GM21619 (cell line): ENCODE measurements around the gene TBX6.

Experiments
- ATAC-seq: cut with Tn5 transposase; IDR thresholded peaks from one replicate; pipeline ENCODE4 v1.9.1; 2021; ENCODE audit not compliant: unreplicated experiment

TBX6 gene

DNA sequence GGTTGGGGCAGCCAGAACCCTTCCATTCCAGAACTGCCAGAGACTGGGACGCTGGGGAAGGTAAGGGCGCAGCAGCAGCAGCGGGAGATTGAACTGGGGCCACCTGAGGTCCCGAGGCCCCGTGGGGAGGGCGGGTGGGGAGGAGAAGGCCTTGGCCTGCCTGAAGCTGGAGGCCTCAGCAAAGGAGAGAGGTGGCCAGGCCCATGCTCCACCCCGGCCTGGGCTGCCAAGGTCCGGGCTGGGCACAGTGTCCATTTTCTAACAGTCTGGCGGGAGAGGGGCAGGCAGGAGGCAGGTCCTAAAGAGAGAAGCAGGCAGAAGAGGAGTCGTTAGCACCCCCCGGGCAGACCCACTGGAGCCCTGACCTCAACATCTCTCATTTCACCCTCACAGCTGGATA, 22.7 kb upstream of the TBX6 start:
- no peak for ATAC-seq

GRCh38 chr16:30113711-30114333, 22.1 kb upstream of the TBX6 start:
- ATAC-seq, result no peak

- ATAC-seq, result no peak
These were observed 21.4 kb upstream of the TBX6 start, which contains the start of gene GDPD3 for GRCh38 chr16:30113031-30113710. Gene GDPD3 (minus strand): TSS chr16:30113537. CDS start chr16:30113478, 59 bp downstream.

- ATAC-seq, result no peak
These were observed 20.7 kb upstream of the TBX6 start for GRCh38 chr16:30112197-30113030.

- ATAC-seq, result no peak
These were observed 18.9 kb upstream of the TBX6 start for GRCh38 chr16:30110661-30111060.

DNA sequence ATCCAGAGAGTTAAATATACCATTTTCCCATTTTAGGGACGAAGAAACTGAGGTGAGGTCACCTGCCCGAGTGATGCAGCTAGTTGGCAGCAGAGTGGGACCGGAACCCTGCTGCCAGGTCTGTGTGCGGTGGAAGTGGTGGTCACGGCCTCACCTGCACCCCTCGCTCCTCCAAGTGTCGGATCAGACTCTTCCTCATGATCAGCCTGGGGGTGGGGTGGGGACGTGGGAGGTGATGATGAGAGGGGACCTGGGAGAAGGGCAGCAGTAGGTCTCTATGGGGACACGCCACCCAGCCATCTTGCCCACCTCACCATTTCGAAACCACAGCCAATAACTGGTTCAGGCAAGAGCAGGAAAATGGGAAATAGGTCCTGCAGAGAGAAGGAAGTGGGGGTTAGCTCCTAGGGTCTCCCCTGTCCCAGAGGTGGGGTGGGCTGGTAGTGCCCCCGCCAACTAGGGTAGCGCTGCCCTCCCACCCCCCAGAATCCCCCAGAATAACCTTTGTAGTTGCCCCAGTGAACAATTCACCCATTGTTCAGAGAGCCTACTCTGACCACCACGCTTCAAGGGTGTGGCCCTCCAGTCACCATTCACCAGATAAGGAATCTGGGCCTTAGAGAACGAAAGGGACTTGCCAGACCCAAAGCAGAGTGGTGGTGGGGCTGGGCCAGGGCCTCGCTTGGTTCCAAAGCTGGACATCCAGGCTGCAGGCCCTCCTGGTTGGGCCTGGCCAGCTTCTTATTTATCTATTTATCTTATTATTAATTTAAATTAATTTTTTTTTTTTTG, 16.5 kb upstream of the TBX6 start:
- no peak for ATAC-seq

DNA sequence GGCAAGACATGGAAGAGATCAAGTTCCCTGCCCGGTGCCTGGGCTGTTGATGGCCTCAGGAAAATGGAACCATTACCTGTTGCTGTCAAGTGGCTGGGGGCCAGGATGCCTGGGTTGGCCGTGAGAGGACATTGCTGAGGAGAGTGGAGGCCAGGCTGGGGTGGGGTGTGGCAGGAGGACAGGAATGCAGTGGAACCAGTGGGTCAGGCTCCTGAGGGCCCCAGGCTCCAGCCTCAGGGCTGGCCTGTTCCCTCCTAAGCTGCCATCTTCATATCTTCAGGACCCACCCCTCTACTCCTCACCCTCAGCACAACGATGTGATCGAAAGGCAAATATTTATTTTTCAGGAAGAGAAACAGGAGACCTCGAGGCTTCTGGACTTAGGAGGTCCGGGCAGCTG, 12.8 kb upstream of the TBX6 start:
- ATAC-seq, result no peak

DNA sequence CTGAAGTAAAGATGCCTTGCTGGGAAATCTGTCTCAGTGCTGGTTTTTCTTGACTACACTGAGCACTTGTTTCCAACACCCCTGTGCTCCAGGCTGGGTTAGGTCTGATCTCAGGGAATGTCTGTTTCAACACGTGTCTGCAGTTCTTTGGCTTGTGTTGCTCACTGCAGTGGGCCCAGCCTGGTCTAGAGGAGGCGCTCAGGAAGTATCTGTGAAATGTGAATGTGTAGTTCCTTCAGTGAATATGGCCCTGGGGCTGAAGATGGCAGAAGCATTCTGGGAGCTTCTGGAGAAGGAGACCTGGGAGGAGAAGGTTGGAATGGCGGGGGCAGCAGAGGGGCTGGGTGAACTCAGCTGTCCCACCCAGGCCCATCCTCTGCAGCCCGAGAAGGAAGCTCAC, 12.4 kb upstream of the TBX6 start:
- no peak for ATAC-seq

DNA sequence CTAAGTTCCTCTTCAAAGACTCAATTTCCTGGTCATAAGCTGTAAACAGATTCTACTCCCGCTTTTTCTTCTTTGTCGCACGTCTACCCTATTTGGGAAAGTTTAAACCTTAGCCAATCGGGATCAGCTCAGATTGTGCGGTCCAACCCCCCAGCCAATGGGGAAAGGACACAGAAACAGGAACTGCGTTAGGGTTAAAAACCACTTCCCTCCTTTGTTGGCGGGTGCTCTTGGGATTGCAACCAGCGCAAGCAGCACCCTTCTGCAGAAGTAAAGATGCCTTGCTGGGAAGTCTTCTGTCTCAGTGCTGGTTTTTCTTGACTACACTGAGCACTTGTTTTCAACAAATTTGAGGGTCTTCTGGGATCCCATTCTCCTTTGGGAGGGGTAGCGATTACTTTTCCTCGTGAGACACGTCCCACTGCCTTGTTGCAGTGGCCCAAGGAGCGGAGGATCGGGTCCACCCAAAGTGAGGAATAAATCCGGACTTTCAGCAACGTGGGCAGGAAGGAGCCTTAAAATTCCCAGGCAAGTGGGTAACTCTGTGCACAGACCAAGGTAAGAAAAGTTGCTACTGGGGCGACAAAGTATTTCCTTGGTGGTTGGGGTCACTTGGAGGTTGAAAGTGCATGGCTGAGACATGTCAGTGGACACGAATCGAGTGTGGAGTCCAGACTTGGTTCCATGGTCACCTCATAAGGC, 5.3 kb upstream of the TBX6 start:
- no peak for ATAC-seq

DNA sequence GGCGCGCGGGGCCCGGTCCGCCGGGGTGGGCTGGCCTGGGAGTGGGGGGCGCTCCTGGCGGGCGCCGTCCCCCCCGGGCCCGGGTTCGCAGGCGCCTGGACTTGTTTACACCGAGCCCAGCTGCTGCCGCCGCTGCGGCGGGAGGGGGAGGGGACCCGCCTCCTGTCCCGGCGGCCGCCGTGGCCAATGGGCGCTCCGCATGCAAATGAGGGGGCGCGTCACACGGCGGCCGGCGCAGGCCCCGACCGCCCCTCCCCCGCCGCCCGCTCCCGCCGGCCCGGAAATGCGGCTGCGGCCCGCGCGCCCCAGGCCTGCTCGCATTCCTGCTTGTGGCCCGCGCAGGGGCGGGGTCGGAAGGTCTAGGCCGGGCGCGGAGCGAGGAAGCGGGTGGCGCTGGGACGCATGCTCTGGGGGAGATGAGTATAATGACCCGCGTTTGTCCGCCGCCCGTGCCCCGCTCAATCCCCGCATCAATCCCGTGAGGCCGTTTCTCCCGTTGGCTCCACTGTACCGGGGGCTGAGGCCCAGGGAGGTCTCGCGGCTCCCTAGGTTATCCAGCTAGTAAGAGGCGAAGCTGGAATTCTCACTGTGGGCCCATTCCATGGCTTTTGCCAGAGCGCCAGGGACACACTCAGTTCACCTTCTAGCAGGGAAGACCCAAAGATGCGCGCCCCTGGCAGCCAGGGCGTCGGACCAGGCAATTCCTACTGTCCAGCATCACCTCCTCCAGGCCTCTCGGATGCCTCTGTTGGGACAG, 4.6 kb upstream of the TBX6 start, which contains the start of gene YPEL3:
Gene YPEL3 (minus strand): TSS at position 109 of the 757 bp plus-strand sequence. CDS start 731 bp downstream, outside the sequence.
- ATAC-seq, result peak; percentile 31

DNA sequence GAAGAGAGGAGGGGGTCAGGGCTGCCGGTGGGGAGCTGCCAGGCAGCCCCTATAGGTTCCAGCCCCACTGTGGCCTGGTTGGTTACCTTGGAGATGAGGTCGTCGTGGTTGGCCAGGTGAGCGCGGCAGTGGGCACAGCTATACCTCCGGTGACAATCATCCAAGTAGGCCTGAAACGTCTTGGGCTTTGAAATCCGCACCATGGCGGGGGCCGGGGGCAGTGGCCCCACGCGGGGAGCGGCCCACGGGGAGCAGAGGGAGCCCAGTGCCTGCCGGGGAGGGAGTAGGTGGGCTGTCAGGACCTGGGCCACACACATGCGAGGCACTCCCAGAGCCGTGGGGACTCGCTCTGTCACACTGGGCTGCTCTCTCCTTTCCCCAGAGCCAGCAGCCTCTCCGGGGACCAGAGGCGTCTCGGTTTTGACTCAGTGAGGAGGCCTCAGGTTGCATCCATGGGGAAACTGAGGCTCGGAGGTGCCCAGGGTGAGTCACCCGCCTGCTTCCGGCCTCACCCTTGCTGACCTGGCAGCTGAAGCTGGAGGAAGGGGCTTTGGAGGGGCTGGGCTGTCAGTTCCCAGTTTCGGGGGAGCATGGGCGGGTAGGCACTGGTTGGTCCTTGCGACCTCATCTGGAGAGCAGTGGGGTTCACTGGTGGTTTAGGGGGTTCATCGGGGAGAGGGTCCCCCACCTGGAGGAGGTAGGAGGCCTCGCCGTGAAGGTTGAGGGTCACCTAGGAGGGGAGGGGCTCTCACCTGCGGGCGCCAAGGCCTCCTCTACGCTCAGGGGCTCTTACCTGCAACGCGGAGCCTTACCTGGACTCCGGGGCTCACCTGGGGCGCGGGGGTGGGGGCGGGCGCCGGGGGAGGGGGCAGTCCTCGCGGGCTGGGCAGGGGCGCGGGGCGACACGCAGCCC, 3.7 kb upstream of the TBX6 start:
- no peak for ATAC-seq

DNA sequence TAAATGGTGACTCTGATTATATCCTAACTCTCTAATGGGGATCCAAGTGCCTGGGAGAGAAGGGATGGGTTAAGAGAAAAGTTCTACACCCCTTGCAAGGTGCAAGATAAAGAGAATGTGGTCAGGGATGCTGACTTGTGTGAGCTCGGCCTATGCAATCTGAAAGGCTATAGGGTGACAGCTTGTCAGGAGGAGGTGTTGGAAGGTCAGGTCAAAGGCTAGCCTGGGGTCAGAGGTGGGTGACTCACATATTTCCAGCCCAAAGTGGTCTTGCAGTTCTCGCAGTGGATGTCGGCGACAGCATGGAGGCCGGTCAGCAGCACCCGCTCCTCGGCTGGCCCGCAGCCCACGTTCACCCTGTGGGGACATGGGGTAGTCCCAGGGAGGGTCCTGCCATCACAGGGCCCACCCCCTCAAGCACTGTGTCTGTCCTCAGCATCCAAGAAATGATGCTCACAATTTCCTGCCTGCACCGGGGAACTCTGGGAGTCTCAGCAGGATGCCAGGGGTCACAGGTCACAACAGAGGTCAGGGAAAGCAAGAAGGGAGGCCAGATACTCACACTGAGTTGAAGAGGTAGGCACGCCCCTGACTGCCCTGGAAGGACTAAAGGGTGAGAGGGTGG, 2.9 kb upstream of the TBX6 start:
- no peak for ATAC-seq

DNA sequence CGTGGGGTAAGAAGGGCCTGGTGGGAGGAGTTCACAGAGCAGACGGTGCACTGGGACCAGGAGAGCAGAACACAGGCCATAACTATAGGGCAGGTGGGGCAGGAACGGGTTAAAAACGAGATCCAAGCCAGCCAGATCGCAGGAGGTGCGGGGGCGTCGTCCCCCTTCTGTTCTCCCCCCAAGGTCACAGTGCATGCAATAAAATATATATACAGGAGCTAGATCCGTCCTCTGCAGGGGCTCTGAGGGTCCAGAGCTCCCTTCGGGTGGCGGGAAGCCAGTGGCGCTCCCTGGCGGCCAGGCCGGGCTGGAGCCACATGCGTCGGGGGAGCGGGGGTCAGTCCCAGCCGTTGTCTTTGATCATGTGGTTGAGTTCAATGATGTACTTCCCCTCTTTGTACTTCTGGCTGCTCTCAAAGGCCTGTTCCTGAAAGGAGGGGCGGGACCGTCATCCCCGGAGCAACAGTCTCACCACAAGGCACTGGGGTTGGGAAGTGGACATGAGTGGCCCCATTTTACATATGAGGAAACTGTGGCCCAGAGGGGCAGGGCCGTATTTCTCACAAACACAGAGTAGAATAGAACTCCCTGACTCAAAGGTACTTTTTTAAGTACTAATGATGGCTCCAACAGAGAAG, 768 bp upstream of the TBX6 start:
- ATAC-seq, result peak; percentile 47

DNA sequence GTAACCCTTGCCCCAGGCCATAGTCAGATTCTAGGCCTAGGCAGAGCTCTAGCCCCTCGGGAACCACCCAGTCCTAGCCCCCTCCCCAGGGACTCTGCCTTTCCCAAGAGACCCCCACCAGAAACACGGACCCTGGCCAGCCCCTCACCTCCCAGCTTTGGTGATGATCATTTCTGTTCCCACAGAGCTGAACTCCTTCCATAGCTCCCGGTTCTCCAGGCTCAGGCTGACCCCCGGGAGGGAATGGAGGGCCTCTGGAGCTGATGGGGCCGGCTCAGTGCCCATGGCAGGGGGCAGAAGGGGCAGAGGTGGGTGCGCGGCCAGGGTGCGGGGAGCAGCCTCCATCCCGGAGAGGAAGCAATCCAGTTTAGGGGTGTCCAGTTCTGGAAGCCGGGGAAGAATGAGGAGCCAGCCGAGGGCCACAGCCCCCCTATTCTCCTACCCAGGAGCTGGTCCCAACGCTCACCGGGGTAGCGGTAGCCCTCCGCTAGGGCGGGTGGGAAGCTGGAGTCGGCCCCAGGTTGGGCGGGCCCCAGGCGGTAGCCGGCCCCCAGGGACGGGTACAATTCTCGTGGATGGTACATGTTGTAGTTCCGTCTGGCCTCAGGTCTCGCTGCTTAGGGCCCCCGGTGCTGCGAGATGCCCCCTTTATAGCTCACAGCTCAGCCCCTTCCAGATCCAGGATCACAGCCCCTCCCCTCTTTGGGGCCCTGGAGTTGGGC, 953 bp downstream of the TBX6 start:
- ATAC-seq, result no peak

GRCh38 chr16:30088832-30089624, 2.7 kb downstream of the TBX6 start:
- no peak for ATAC-seq

DNA sequence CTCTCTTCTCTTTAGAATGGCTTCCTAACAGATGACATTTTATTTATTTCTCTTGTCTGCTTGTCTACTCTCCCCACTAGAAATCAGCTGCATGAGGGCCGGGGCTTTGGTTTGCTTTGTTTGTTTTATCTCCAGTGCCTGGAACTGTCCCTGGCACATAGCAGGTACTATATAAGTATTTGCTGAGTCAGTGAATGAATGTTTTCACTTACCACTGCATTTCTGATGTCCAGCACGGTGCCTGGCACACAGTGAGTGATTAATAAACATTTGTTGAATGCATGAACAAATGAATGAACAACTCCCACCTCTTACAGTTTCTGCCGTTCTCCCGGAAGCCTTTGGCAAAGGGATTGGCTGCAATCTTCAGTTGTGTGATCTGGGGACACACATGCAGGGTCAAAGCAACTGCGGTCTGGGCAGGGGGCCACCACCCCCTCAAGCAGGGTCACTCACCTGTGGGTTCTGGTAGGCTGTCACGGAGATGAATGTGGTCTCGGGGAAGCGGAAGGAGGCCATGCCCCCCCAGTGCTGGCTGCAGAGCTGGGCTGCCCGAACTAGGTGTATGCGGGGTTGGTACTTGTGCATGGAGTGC, 3.4 kb downstream of the TBX6 start:
- ATAC-seq, result no peak
